ENCODE data around the gene RAB3GAP1.

DNA sequence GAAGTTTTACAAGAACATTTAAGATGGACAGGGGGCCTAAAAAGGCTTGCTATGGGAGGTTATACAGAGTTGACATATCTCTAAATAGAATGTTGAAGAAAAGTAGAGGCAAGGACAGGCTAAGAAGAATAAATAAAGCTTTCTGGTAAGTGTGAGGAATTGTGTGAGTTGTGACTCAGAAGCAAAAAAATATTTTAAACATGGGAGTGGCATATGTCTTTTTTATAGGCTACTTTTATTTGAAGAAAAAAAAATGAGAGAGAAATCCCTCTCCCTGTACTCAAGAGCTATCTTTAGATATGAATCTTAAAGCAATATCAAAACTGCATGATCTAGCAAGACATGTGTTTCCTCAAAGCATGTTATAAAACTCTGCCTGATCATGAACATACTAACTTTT lies 41.1 kb downstream of the RAB3GAP1 start:
- TF ChIP-seq, protein P1, sequence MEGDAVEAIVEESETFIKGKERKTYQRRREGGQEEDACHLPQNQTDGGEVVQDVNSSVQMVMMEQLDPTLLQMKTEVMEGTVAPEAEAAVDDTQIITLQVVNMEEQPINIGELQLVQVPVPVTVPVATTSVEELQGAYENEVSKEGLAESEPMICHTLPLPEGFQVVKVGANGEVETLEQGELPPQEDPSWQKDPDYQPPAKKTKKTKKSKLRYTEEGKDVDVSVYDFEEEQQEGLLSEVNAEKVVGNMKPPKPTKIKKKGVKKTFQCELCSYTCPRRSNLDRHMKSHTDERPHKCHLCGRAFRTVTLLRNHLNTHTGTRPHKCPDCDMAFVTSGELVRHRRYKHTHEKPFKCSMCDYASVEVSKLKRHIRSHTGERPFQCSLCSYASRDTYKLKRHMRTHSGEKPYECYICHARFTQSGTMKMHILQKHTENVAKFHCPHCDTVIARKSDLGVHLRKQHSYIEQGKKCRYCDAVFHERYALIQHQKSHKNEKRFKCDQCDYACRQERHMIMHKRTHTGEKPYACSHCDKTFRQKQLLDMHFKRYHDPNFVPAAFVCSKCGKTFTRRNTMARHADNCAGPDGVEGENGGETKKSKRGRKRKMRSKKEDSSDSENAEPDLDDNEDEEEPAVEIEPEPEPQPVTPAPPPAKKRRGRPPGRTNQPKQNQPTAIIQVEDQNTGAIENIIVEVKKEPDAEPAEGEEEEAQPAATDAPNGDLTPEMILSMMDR (conservative IDR thresholded peaks at IDR 0.05), result no peak
- TF ChIP-seq ZFX (IDR thresholded peaks at IDR 0.05), result no peak
